GM10248 (cell line): Measurements from ENCODE around the gene ZNF678.

Experiments
- CTCF ChIA-PET: fragments of 300-600 bp; sonication (Branson Sonifier 250); formaldehyde crosslinking; extraction: SDS; loops from one replicate; lab custom pipeline; 2021; ENCODE audit warnings: antibody characterized with exemption; lab: Yijun Ruan, JAX
- POLR2A ChIA-PET: fragments of 350-650 bp; sonication (Branson Sonifier 250); formaldehyde crosslinking; extraction: SDS; loops from one replicate; lab custom pipeline; 2020; ENCODE audit warnings: antibody characterized with exemption; lab: Yijun Ruan, JAX
- DNase-seq: peaks from one replicate; pipeline ENCODE4 v3.0.0; 2012; ENCODE audit errors: extremely low spot score
- TF ChIP-seq, protein P1 (sequence below): IDR thresholded peaks from 2 replicates; pipeline ENCODE4 v1.5.1; 2012; ENCODE audit warnings: mild to moderate bottlenecking, low read depth; ENCODE audit errors: extremely low read depth, missing control alignments, control extremely low read depth

The ZNF678 gene

GRCh38 chr1:227567256-227567655, 3.9 kb downstream of the ZNF678 start:
- no peak for DNase-seq
- POLR2A ChIA-PET, result no interaction called here
- CTCF ChIA-PET, result interaction anchor here (1.1 kb wide), 1 partner anchor 24 kb away, joined by 5 read pairs; no protein-coding TSS in a partner anchor
- TF ChIP-seq, protein P1, sequence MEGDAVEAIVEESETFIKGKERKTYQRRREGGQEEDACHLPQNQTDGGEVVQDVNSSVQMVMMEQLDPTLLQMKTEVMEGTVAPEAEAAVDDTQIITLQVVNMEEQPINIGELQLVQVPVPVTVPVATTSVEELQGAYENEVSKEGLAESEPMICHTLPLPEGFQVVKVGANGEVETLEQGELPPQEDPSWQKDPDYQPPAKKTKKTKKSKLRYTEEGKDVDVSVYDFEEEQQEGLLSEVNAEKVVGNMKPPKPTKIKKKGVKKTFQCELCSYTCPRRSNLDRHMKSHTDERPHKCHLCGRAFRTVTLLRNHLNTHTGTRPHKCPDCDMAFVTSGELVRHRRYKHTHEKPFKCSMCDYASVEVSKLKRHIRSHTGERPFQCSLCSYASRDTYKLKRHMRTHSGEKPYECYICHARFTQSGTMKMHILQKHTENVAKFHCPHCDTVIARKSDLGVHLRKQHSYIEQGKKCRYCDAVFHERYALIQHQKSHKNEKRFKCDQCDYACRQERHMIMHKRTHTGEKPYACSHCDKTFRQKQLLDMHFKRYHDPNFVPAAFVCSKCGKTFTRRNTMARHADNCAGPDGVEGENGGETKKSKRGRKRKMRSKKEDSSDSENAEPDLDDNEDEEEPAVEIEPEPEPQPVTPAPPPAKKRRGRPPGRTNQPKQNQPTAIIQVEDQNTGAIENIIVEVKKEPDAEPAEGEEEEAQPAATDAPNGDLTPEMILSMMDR, result no peak

DNA sequence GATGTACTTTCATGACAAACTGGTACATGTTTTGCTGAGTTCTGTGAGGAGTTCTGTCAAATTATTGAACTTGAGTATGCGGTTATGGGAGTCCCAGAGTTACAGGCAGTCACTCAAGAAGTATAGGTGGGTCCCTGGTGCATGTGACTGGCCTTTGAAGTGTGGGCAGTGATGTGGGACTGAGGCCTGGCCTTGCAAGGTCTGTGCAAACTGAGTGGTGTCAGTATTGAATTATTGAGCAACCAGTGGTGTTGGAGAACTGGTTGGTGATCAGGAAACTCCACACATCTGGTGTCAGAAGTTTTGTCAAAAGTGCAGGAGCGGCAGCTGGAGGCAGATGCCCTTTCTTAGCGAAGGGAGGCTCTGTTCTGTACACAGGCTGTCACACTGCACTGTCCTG, 5.2 kb downstream of the ZNF678 start:
- no peak for DNase-seq
- TF ChIP-seq, protein P1, result no peak
- POLR2A ChIA-PET, result no interaction called here
- CTCF ChIA-PET, result interaction anchor here (1.1 kb wide), 1 partner anchor 26 kb away, joined by 5 read pairs; no protein-coding TSS in a partner anchor

GRCh38 chr1:227572752-227573151, 9.4 kb downstream of the ZNF678 start:
- TF ChIP-seq, protein P1, result no peak
- DNase-seq, result no peak
- POLR2A ChIA-PET, result no interaction called here
- CTCF ChIA-PET, result interaction anchor here (1.1 kb wide), 1 partner anchor 30 kb away, joined by 3 read pairs; no protein-coding TSS in a partner anchor

- ChIA-PET CTCF (no interaction called here), POLR2A (no interaction called here)
- TF ChIP-seq, protein P1, result no peak
- DNase-seq, result no peak
These were observed 11.6 kb downstream of the ZNF678 start for GRCh38 chr1:227574926-227575325.

DNA sequence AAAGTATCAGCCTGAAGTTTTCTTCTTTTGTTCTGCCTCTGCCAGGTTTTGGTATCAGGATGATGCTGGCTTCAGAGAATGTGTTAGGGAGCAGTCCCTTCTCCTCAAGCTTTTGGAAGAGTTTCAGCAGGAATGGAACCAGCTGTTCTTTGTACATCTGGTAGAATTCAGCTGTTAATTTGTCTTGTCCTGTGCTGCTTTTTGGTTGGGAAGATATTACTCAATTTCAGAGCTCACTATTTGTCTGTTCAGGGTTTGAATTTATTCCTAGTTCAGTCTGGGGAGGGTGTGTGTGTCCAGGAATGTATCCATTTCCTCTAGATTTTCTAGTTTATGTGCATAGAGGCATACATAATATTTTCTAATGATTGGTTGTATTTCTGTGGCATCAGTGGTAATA, 12.8 kb downstream of the ZNF678 start:
- CTCF ChIA-PET, result interaction anchor here (1.2 kb wide), 1 partner anchor 33 kb away, joined by 4 read pairs; no protein-coding TSS in a partner anchor
- TF ChIP-seq, protein P1, result no peak
- POLR2A ChIA-PET, result no interaction called here

GRCh38 chr1:227577500-227577899, 14.1 kb downstream of the ZNF678 start:
- ChIA-PET POLR2A (no interaction called here), CTCF (no interaction called here)
- no peak for DNase-seq
- TF ChIP-seq, protein P1, result no peak

More for the DNA sequence above, 12.8 kb downstream of the ZNF678 start:
- DNase-seq, result no peak

GRCh38 chr1:227583354-227583753, 20.0 kb downstream of the ZNF678 start:
- TF ChIP-seq, protein P1, result no peak
- DNase-seq, result no peak
- ChIA-PET POLR2A (no interaction called here), CTCF (interaction anchor here (1.0 to 1.4 kb wide), 2 partner anchors 20 to 35 kb away, joined by 3 read pairs; partner anchors contain the start of gene ZNF678)
